GM19324 (cell line): Measurements from ENCODE around the gene LRRC37A3.
"Not testable (repeated sequence)": the region's sequence is repeated elsewhere in the genome, so short reads cannot be mapped to it uniquely, and the experiment has no call there.

Source experiments
- ATAC-seq: cut with Tn5 transposase; IDR thresholded peaks from one replicate; pipeline ENCODE4 v1.9.1; 2021; ENCODE audit warnings: mild to moderate bottlenecking, moderate library complexity; ENCODE audit not compliant: unreplicated experiment, low FRiP score

Gene LRRC37A3

DNA sequence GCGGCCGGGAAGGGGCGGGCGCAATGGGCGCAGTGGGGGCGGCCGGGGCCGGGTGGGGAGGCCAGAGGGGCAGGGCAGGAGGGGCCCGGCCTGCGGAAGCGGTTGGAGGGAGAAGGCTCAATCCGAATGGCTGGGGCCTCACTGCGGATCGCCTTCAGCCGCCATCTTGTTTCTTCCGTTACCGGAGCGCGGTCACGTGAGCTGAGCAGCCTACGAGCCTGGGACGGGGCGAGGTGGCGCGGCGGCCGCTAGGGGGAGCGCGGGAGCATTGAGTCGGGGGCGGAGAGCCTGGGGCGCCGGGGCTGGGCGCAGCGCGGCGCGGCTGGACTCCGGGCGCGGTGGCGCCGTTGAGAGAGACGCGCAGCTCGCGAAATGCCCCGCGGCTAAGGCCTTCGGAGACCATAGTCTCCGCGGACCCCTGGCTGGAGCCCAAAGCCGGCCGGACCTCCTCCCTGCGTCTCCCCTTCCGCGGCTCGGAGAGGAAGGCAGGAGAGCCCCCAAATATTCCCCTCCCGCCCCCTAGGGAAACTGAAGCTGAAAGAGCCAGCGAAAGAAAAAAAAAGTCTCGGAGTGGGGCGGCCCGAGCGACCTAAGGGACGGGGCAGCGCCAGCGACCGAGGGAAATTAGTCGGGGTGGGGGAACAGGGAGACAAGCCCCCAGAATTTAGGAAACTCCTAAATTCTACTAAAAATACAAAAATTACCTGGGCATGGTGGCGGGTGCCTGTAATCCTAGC is at the start of gene LRRC37A3:
TSS of gene LRRC37A3 (minus strand) at position 190 of the 737 bp plus-strand sequence. CDS start 22,221 bp downstream, outside the sequence.
- ATAC-seq: peak; percentile 93

DNA sequence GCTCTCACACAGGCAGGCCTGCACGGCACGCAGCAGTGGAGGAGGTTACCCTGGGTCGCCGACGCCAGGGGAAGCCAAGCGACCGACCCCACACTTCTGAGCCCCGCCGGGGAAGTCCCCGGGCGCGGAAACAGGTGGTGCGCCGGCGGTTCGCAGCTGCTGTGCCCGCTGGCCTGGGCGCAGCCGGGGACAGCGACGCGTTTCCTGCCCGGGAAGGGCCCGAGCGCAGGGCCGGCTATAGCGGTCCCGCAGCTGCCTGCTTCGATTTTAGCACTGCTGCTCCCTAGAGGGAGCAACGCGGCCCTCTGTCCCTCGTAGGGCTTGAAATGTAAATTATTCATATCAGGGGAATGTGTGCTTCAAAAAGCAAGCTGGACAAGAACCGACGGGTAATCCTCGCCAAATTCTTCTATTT is 46.6 kb upstream of the LRRC37A3 start:
- ATAC-seq: peak; percentile 96

DNA sequence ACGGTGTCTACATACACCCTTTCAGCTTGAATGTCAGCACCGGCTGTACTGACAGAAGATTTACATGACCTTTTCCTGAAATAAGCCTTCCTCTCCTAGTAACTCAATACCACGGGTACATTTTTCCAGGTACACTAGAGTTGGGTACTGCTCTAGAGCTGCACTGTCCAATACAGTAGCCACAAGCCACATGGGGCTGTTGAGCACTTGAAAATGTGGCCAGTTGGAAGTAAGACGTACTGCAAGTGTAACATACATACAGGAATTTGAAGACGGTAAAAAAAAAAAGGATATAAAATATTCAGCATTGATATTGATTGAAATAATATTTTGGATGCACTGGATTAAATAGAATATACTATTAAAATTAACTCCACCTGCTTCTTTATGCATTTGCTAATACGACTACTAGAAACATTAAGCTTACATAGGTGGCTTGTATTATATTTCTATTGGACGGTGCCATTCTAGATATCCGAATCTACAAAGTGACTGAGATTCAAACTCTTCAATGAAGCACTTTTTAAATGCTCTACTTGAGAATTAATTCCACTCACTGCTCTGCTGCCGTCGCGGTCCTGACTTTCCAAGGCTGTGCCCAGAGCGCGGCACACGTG is 46.1 kb upstream of the LRRC37A3 start:
- not testable (repeated sequence) for ATAC-seq

DNA sequence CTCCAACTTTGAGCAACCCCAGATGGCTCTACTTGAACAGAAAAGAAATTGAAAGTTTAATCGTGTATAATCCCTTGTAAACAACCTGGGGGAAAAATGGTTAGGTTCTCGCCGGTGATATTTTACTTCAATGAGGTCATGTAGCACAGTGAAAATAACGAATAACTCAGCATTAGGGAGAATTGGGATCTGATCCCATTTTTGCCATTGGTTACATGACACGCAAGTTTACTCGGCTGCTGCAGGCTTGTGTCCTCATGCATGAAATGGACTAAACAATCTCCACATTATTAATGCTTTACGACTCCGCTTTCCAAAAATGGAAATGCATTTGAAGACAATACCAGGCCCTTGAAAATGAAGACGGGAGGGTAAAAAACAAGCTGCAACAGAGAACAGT is 45.5 kb upstream of the LRRC37A3 start:
- ATAC-seq: no peak

DNA sequence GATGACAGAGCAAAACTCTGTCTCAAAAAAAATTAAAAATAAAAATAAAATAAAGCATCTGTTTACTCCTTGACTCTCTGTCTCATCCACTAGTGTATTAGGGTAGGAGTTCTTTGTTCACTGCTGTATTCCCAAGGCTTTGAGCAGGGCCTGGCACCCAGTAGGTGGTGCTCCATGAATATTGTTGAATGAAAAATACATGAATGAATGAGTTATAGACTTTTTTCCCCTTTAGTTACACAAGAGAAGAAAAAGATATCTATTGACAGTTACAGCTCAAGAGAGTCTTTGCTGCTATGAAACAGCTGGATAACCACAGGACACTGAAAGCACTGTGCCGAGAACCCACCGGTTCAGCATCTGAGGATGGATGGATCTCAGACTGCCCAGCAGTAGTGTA is 44.5 kb upstream of the LRRC37A3 start:
- not testable (repeated sequence) for ATAC-seq

DNA sequence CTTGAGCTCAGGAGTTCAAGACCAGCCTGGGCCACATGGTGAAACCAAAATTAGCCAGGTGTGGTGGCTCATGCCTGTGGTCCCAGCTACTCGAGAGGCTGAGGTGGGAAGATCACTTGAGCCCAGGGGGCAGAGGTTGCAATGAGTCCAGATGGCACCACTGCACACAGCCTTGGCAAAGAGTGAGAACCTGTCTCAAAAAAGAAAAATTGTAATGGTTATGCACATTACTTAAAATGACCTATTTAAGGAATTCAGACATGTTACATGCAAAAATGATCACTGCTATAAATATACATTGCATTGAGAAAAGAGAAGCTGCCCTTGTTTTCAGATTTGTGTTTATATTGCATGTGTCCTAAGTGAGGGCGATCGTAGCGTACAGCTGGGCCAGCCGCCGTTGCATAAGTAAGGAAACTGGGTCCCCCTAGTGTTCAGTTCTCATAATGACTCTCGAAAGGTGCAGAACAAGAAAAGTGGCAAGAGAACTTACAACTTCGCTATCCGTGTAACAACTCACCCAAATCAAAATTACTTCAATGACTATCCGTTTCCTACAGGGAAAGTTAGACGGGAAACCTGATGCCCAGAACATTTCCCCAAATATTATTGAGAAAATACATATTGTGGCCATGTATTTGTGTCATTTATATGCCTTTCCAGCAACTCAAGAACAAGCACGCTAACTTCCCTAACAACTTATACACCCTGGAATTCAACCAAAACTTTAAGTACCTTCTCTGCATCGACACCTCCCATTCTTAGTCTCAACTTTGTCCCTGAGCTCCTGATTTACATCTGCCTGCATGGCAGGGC is 42.5 kb upstream of the LRRC37A3 start:
- ATAC-seq: not testable (repeated sequence)

DNA sequence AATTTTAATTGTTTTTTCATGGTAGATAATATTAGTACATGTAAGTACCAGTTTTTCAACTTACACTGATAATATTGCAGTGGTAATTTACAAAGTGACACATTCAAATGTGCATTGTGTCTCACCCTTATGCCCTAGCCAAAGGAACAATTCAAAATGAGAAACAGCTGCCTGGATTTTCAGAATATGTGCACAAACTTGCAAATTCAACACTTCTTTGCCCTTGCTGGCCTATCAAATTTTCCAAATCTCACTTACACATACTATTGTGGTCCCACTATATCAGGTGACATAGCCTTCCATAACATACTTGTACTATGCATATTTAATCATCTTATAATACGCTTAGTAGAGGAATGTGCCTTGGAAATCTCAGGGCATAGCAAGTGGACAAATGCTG is 32.6 kb upstream of the LRRC37A3 start:
- ATAC-seq: no peak

DNA sequence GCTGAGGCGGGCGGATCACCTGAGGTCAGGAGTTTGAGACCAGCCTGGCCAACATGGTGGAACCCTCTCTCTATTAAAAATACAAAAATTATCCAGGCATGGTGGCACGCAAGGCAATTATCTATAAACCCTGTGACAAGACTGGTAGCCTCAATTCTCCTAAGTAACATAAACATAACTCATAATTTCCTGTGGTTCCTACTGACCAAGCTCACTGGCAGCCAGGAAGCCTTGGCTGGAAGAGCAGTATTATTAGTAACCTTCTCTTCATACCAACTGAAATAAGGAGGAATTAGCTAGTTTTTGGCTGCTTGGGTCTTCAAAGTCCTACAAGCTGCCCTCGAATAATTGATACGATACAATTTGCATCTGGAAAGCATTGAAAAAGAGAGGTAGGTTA is 31.6 kb upstream of the LRRC37A3 start:
- ATAC-seq: no peak

DNA sequence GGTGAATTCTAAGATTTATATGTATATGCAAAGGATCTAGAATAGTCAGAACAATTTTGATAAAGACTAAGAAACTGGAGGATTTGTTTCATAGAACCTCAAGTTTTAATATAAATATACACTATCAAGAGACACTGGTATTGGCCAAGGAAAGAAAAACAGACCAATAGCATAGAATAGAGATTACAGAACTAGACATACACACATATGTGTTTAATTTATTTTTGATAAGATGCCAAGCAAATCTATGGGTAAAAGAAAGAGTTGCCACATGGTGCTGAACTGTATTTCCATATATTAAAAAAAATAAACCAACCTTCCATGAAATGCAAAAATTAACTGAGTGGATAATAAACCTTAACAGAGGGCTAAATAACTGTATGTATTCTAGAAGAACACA is 27.9 kb upstream of the LRRC37A3 start:
- no peak for ATAC-seq

DNA sequence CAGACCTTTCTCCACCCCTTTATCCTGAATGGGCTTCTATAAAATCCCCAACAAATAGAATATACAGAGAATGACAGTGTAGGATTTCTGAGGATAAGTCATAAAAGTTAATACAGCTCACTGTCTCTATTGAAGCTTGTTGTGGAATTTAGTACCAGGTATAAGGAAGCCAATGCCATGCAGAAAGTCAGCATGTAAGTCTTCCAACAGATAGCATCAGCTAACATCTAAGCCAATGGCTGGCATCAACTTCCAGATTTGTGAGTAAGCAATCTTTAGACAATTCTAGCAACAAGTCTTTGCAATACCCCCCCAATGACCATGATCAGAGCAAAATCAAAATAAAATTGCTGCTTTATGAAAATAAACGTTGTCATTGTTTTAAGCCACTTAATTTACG is 22.5 kb upstream of the LRRC37A3 start:
- ATAC-seq: no peak

DNA sequence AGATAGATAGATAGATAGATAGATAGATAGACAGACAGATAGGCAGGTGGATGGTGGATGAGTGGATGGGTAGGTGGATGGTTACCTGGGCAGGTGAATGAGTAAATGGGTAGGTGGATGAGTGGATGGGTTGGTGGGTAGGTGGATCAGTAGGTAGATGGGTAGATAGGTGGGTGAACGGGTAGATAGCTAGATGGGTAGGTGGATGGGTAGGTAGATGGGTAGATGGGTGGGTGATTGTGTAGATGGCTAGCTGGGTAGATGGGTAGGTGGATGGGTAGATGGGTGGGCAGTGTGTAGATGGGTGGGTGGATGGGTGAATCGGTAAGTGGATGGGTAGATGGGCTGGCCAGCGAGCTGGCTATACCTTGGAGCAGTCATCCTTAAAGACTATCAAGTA is 21.8 kb upstream of the LRRC37A3 start:
- ATAC-seq: no peak

DNA sequence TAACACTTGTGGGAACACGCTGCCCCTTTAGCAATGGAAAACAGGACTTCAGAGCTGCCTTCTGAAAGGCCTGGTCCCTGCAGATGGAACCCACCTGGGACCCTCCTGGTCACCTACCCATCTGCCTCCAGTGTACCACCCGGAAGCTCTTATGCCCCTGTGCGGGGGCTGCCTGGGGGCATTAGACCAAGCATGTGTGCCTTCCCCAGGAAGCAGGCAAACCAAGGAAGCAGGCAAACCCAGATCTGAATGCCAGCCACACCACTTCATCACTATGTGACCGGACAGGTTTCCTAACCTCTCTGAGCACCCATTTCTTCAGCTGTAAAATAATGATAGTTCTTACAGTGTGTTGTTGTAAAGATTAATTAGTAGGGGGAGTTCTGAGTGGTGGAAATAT is 20.8 kb upstream of the LRRC37A3 start:
- ATAC-seq: no peak

DNA sequence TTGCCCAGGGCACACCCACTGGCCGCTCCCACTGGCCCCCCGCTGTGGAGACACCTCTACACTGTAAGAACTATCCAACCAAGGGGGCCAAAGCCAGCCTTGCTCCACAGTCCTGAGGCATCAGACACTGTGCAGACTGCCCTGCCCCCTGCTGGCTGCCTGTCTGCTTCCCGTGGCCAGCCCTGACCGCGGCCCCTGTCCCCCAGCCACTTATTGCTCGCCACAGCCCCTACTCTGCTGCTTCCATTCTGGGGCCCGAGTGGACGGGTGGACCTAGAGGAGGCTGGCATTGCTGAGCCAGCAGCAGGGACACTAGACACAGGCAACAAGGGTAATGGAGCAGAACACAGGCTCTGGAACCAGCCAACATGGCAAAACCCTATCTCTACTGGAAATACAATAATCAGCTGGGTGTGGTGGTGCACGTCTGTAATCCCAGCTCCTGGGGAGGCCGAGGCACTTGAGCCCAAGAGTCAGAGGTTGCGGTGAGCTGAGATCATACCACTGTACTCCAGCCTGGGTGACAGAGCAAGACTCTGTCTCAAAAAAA is 19.7 kb upstream of the LRRC37A3 start:
- ATAC-seq: no peak

DNA sequence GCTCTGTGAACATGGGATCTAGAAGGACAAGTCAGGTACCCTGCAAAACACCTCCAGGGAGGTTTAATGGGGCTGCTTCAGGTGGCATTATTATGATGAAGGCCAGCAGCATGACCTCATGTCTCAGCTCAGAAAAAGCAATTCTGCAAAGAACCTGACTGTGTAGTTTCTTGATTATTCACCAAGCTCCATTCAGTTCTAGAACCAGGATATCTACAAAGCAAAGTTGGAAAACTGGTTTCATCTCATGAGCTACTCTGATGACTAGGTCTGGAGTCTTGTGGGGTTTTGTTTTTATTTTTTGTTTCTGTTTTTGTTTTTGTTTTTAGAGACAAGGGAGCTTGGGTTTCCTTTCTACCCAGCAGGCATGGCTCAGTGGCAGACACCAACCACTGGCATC is 19.0 kb upstream of the LRRC37A3 start:
- ATAC-seq: no peak

DNA sequence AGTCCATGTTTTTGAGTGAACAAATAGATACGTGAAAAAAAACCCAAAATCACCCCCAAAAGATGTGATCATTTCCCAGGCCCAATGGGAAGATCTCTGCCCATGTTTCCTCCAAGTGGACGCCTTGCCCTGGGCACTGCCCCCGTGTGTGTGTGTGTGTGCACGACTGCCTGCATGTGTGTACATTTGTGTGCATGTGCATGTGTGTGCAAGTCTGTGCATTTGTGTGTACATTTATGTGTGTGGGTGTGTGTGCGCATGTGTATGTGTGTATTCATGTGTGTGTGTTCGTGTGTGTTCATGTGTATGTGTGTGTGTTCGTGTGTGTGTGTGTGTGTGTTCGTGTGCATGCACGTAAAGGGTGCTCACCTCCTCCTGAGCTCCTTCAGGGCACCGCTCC is 16.8 kb upstream of the LRRC37A3 start:
- ATAC-seq: no peak

DNA sequence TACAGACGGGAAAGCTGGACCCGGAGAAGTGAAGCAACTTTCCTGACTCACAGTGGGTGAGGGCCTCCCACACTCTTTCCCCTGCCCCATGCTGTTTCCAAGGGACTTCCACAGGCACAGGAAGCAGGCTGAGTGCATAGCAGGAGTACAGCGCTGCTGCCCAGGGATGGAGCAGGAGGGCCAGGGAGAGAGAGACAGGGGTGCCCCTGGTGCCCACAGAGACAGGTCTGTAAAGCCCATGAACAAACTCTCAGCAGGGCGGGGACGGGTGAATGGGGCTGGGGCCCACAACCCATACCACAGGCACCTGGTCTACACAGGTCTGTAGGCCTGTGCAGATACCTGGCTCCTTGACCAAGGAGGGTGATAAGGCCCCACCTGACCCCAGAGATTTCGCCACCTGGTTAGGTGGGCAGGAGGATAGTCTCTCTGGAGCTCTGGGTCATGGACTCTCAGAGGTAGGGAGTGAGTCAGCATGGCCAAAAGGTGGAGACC is 15.1 kb upstream of the LRRC37A3 start:
- not testable (repeated sequence) for ATAC-seq

DNA sequence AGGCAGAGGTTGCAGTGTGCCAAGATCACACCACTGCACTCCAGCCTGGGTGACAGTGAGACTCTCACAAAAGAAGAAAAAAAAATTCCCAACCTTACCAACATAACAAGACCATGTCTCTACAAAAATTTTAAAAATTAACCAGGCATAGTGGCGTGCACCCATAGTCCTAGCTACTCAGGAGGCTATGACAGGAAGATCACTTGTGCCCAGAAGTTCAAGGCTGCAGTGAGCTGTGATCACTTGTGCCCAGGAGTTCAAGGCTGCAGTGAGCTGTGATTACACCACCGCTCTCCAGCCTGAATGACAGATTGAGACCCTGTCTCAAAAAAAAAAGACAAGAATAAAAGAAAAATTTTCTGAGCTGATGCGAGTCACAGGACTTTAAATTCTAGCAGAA is 13.6 kb upstream of the LRRC37A3 start:
- ATAC-seq: not testable (repeated sequence)

DNA sequence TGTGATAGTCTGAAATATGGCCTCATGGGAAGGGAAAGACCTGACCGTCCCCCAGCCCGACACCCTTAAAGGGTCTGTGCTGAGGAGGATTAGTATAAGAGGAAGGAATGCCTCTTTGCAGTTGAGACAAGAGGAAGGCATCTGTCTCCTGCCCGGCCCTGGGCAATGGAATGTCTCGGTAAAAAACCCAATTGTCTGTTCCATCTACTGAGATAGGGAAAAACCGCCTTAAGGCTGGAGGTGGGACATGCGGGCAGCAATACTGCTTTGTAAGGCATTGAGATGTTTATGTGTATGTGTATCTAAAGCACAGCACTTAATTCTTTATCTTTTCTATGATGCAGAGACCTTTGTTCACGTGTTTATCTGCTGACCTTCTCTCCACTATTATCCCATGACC is 11.1 kb upstream of the LRRC37A3 start:
- ATAC-seq: not testable (repeated sequence)

DNA sequence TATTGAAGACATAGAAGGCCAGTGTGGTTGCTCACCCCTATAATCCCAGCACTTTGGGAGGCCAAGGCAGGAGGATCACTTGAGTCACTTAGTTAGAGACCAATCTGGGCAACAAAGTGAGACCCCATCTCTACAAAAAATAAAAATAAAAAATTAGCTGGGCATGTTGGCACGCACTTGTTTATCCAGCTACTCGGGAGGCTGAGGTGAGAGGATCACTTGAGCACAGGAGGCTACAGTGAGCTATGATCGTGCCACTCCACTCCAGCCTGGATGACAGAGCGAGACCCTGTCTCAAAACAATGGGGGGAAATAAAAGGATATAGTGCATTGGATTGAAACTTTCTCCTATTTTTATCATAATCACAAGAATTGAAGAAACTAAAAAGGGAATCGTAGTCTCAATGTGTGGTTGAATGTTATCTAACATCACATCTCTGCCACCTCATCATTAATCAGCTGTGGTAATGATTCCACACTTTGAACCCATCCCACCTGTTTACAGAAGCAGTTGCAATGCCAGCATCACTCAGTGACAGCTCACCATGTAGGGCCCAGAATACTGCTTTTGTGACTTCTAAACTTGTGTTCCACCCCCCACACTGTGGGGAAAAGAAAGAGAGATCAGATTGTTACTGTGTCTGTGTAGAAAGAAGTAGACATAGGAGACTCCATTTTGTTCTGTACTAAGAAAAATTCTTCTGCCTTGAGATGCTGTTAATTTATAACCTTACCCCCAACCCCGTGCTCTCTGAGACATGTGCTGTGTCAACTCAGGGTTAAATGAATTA is 10.3 kb upstream of the LRRC37A3 start:
- ATAC-seq: not testable (repeated sequence)

DNA sequence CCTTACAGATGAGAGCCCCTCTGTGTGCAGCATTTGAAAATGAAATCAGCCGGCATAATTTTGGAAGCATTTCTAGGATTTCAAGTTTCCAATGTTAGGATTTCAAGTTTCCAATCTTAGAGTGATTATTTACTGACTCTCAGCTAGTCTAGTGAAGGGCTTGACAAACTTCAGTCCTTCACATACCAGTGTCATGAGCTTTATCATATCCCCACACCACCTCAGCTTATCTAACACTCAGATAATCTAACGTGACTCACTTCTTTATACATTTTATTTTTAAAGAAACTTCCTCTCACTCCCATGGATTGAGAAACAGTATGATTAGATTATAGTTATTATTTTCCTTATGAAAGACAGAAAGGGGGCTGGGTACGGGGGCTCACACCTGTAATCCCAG is 9.4 kb upstream of the LRRC37A3 start:
- ATAC-seq: not testable (repeated sequence)
